HuH-7 (cell line): Measurements from ENCODE around the gene TEAD1.

Experiments
- DNase-seq: peaks from one replicate; pipeline ENCODE4 v3.0.0; 2011; ENCODE audit warnings: low spot score

Gene TEAD1

DNA sequence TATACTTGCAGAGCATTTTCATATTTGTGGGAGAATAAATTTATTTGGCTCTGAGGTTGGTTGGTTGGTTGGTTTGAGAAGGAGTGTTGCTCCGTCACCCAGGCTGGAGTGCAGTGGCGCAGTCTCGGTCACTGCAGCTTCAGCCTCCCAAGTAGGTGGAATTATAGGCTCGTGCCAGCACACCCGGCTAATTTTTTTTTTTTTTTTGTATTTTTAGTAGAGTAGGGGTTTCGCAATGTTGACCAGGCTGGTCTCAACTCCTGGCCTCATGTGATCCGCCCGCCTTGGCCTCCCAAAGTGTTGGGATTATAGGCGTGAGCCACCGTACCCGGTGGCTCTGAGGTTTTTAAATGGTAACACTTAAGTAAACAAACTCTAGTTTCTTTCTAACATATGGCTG lies 161.1 kb downstream of the TEAD1 start:
- no peak for DNase-seq

DNA sequence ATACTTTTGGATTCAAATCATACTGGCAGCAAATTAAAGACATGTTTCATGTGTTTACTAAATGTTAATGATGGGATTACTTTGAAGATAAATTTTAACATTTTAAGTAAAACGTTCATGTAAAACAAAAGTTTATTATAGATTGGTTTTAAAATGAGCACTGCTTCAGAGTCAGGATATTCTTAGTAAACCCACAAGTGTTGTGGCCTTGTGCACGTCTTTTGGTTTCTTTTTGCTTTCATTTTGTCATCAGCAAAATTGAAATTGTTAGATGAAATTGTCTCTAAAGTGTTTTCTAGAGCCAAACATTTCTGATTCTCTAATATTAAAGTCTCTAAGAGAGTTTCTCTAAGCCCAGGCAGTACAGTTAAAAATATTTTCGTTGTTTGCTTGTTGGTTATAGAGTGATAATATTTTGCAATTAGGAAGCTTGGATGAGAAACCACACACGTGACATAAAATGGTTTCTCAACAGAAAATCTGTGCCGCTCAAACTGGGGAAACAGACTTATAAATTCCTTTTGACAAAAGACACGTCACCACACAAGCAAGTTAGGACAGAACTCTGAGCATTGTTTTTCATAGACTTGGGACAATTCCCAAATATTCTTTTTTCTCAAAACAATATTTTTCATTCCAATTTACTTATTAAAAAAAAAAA lies 164.4 kb downstream of the TEAD1 start:
- DNase-seq = no peak

DNA sequence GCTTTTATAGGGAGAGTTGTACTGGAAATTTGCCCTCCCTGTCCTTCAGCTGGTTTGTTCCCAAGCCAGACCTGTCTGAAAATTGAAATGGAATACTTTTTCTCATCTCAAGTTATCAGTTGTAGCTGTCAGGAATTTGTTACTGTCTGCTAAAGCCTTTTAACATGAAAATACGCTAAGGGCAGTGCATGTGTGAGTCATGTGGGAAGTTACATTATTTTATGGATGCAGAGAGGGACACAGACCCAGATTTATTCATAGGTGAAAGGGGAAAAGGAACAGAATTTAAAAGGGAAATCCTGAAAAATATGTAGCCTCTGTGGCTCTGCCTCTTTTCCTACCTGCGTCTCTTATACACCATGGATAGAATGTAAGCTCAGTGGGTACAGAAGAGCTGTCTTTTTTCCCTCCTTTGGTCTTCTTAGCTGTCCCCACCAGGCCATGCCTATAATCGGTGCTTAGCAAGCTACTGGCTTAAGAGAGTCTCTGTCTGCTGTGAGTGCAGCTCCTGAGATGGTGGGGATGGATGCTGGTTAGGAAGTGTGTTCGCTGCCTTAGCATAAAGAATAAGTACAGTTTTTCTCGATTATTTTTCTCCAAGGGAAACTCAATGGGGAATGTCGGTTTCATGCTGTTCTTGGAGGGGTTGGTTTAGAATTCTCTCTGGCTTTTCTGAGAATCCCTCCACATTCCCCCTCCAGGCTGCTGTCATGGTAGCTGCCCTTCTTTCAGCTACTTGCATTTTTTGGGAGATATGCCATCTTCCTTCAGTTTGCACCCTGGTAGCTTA lies 166.8 kb downstream of the TEAD1 start:
- no peak for DNase-seq

DNA sequence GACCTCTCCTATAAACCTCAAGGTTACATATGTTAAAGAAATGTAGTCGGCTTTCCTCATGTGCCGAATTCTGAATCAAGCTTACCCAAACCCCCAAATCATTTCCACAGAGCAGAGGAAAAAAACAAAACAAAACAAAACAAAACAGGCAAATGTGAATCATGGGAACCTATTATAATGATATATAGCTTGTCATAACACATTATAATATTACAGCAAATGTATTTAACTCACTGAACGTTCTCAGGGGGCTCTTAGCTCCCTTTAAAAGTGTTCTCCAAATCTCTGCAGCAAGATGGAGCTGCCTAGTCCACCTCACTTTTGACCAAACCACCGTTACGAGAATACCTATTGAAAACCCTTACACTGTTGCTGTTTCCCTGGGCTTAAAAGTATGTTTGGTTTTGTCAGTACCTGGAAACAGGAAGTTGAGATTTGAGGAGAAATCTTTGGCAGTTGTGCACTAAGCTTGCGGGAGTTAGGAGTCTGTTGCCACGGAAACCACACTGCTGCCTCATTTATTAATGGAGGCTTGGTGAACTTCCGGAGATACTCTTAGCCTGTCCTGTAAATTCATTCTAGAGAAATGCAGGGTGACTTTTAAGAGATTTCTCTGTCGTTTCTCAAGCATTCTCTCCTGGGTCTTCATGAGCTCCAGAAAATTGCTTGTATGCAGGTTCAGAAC lies 167.9 kb downstream of the TEAD1 start:
- no peak for DNase-seq

DNA sequence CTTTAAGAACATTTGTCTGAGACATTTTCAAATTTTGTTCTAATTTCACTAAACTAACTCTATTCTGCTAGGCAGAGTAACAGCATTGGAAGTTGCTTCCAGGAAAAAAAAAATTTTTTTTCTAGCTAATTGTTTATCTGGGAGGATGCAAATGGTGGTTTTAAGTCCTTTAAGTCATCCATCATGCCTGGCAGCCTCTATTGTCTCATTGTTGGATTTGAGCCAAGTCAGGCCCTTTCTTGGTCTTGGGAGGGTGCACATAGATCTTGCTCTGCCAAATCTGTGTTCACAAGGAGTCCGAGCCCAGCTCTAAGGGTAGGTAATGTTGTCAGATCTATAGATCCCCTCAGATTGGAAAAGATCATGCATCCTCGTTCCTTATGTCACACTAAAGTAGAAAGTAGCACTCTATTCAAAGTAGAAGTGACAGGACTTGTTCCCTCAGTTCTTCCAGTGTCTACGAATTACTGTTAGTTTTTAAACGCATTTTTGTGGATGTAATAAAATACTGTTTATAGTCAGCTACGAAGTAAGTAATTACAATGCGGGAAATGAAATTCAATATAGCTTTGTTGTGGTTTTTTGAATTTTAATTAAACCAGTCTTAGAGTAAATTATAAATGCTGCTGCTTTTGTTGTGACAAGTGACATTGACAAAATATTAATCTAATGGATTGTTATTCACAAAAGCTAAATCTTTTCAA lies 168.9 kb downstream of the TEAD1 start:
- no peak for DNase-seq

DNA sequence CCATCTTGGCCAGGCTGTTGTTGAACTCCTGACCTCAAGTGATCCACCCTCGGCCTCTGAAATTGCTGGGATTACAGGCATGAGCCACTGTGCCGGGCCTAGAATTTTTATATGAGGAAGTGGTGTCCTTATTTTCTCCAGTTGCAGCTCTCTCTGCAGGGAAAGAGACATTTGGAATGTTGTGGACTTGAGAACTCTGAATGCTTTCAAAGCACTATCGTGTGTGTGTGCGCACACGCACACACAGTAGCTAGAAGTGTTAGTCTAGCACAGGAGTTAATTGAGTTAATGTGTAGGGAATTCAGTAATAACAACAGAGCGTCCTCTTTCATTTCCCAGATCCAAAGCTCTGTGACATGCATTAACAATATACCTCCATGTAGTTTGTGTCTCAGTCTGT lies 170.9 kb downstream of the TEAD1 start:
- DNase-seq = no peak

DNA sequence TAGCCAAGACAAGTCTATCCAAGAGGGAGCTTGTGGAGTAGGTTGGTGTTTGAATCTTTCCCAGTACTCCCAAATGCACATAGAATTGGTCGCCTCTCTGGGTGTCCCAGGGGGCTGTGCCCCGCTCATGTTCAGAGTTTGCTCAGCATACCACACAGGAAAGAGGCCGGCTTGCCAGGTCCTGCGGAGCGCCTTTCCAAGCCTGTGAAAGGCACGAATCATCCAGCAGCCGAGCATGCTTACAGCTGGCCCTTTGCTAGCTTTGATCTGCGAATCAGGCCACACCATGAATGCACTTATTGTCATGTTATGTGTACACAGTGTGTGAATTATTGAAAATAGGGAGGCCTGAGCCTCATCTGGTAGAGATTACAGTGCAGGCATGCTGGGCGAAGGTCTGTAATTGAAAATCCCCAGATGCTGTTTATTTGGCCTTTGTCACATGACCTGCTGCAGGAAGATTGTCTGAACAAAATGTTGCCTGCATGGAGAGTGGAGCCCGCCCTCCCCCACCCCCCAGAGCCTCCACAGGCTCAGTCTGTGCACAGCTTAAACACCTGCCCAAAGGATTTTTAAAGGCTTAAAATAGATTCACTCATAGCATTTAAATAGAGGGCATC lies 171.6 kb downstream of the TEAD1 start:
- DNase-seq = peak; percentile 49

DNA sequence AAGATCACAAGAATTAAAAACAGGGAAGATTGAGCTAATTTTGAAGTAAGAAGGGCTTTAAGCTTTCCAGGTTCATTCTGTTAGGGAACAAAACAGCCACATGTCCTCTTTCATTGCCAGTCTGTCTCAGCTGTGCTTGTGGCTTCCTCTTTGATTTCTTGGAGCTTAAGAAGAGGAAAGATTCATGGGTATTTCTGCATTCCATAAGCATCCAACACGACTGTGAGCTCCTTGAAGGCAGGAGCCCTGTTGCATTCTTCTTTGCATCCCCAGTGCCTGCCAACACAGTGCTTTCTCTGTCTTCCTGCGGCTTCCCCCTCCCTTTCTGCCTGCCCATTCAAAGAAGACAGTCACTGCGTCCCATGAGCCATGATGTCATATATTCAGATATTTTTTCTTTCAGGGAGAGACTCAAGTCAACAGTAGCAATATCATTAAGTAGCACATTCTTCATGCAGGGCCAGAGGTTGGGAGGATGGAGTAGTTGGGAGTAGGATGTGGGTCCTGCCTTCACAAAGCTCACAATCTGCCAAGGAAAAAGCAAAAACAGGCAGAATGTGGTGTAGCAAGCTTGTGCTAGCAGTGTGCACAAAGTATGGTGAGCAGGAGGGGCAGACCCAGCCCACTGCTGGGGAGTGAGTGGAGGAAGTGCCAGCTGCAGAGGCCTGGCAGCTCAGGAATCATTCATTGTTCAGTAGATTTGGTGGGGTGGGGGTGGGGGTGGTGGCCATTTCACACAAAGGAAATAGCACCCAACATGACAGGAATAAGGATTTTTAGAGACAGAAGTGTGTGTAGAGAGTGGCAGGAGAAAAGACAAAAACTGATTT lies 172.8 kb downstream of the TEAD1 start:
- DNase-seq = no peak

DNA sequence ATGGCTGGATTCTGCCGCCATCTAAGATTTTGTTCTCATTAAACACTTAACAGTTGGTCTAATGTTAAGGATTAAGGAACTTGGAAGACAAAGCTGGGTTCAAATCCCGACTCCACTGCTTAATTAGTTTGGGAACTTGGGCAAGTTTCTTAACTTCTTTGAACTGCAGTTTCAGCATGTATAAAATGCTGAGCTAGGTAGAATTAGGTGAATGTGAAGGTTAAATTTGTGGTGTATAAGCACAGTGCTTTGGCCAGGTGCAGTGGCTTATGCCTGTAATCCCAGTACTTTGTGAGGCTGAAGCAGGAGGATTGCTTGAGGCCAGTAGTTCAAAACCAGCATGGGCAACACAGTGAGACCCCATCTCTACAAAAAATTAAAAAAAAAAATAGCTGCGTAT lies 174.2 kb downstream of the TEAD1 start:
- no peak for DNase-seq

DNA sequence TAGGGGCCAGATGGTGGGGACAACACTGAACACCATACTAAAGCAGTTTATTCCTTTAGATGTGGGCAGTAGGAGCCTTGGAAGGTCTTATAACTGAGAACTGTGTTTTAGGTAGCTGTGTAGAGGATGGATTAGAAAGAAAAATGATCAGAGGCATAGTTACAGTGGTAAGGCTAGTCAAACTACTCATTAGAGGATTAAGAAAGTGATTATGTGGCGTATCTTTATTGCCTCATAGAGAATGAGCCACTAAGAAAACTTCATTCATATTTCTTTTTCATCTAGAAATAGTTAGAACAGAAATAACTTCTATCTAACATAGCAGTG lies 179.1 kb downstream of the TEAD1 start:
- no peak for DNase-seq

DNA sequence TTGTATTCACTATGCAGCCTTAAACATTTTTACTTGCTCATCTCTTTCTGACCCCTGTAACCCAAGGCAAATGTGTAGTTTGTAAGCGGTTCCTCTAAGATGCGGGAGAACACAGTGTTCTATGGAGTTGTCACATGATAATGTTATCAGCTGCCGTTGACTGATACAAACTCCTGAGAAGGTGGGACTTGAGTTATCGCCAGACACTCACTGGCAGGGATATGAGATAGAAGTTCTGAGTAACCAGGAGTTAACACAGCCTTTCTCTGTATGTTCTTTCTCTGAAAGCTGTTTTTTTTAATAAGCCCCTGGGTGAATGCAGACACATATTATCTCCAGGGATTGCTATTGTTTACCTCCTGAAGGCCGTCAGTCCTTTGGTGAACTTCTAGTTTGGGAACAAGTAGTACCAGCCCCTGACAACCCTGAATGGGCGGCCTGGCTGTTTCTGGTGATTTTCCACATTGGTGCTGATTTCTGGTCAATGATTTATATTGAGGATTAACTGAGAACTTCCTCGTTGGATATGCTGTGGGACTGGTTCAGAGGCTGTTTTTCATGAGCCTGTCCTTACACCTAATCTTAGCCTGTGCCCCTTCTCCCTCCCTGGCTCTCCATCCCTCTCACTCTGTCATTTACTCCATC lies 179.6 kb downstream of the TEAD1 start:
- DNase-seq = no peak

DNA sequence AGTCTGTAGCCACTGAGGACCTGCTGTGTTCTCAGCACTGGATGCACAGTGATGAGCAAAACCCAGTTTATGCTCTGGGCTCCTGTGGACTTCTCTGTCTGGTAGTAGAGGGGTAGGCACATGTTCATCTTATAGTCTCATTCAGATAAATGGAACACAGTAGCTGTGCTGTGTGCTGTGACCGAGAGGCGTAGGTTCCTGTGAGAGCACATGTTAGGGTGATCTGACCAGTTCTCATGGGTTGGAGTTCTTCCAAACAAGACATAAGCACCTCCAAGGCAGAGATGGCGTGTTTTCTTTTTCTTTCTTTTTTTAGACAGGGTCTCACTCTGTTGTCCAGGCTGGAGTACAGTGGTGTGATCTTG lies 180.1 kb downstream of the TEAD1 start:
- DNase-seq = no peak

DNA sequence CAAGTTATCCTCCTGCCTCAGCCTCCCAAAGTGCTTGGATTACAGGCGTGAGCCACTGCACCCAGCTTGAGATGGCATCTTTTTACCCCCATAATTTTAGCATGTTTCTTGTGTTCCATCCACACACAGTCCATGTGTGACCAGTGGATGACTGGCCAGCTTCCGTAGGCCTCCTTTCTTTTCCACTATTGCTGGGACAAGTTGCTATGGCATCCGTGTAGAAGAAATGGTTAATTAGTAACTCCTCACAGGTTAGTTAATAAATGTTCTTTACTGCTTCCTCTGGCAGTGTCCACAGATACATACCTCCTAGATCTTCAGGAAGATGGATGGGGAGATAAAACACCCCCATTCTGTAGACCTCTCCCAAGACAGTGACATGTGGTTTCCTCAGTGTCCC lies 180.6 kb downstream of the TEAD1 start:
- DNase-seq = peak; percentile 58

DNA sequence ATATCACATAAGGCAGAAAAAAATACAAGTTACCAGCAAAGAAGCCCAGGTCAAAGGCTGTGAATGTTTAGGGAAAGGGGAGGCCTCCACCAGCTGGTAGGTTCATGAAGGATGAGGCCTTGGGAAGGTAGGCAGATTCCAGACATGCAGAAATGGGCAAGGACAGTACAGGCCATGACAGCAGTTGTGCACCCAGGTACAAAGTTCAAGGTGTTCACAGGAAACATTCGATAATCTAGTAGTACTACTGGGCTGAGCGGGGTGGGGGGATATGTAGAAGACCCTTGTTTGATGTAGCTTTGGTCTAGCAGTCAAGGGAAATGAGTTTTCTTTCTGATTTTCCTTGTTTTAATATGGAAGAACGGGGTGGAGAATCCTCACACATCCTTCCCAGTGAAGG lies 182.1 kb downstream of the TEAD1 start:
- DNase-seq = no peak

DNA sequence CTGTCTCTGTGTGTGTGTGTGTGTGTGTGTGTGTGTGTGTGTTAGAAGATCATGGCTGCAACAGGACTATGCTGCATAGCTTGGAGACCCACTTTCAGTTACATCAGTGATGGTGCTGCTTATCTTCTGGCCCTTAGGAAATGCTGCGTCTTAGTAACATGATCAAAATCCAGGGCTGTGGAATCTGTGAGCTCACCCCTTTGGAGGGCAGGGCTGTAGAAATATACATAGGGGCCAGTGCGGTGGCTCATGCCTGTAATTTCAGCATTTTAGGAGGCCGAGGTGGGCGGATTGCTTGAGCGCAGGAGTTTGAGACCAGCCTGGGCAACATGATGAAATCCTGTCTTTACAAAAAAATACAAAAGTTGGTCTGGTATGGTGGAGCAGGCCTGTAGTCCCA lies 183.4 kb downstream of the TEAD1 start:
- no peak for DNase-seq

DNA sequence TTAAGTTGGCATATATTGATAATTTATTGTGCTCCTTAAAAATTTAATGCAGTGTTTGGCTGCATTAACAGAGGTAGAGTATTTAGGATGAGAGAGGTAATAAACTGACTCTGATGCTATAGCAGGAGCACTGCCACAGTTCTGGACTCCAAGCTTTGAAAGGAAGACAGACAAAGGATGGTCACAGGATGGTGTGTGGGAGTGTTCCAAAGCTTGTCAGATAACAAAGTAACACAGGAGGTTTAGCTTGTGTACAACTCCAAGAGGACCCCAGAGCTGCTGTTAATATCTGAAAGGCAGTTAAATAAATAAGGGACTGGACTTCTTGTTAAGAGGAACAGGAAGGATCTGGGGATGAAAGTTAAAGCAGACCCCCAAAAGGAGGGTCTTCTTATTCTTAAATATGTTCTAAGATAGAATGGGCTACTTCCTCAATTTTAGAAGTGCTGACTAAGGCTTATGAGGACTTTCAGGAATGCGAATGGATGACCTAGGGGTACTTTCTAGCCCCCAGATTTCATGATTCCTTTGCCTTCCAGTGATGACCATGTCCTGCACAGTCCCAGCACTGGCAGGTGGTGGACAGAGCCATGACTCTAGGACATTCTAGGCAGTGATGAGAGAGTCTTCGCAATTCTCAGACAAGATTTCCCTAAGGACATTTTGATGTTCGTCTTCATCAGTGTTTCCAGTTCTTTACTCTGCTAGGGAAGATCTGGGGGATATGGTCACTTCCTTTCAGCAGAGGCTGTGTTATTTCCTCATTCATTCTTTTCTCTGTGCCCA lies 185.8 kb downstream of the TEAD1 start:
- no peak for DNase-seq

DNA sequence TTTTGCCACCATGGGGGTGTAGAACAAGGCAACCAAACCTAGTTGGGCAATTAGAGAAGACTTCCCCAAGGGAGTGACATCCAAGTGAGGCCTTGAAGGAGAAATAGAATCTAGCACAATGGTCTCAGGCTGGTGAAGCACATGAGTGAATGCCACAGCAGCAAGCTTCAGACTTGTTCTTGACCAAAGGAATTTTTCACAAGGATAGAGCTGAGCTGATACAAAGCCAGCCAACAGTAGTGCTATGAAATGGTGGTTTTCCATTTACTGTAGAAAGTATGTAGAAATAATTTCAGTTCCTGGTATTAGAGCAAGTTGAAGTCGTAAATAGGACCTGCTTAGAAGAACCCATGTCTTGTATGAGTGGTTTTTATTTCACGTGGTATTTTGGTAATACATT lies 186.6 kb downstream of the TEAD1 start:
- no peak for DNase-seq

DNA sequence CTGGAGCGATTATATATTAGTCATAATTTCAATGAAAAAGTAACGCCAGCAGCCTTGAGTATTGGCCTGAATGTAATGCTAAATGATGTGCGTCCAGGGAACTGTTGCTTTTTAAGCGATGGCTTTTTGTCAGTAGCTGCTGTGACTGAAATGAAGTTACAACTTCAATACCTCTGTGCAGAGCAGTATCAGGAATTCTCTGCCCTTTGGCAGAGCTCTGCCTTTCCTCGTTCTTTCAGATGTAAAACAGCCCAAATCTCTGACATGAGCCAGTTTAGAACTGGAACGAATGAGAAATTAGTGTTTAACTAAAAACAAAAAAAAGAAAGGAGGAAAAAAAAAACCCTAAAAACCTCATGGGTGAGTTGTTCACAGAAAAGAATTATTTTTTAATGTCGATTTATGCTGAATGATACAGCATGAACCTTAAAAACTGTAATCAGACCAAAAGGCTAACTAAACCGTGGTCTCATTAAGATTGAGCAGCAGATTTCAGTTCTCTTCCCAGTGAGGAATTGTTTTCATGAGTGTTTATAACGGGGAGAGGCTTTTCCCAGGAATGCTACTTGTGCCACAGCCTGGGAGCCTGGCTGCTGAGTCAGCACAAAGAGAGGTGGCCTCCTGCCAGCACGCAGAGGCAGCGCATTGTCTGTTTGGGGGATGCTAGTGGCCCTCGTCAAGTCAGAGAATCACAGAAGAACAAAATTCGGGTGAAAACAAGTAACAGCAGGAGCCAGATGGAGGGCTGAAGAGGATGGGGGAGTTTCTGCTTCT lies 188.7 kb downstream of the TEAD1 start:
- DNase-seq = no peak

DNA sequence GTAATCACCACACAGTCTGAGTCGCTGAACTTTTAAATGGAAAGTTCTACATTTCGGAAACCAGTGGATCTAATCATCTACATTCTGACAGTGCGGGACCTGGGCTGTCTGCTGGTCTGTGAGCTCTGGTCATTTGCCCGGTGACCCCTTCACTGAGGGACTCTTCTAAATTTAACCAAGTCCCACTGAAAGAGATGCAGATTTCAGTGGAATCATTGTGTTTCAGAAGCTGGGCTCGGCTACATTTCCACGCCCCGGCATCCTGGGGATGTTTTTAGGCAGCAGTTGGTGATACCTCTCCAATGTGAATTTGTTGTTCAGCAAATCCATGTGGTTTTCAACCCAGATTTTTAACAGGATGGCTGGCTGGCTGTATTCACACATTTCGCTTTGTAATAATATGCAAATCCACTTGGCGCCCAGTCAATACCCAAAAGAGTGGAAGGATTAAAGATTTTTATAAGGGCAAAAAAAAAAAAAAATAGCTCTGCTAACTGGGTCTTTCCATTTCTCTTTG lies 189.4 kb downstream of the TEAD1 start:
- no peak for DNase-seq
